Stomach (tissue), 4 donors: ENCODE measurements around the gene NUDC.

Source experiments
- CTCF ChIP-seq, 7 experiments: fragments of 450-650 bp in 4 of 7; fragments of 200-600 bp in 3 of 7; sonication (generic) in 3 of 7; IDR thresholded peaks; one replicate each; pipeline ENCODE4 v1.5.1; 2016 to 2019; ENCODE audit warnings: antibody characterized with exemption in 7 of 7, control low read depth in 2 of 7, mild to moderate bottlenecking in 1 of 7
- EP300 ChIP-seq: sonication (generic); formaldehyde crosslinking; IDR thresholded peaks from one replicate; pipeline ENCODE4 v1.6.1; 2017; ENCODE audit warnings: antibody characterized with exemption
- POLR2A ChIP-seq, 4 donors: fragments of 450-650 bp; IDR thresholded peaks; one replicate each; pipeline ENCODE4 v1.6.1; 2016; ENCODE audit warnings: antibody characterized with exemption in 4 of 4, control low read depth in 2 of 4, mild to moderate bottlenecking in 1 of 4, moderate library complexity in 1 of 4
- POLR2AphosphoS5 ChIP-seq, 3 donors: sonication (generic); formaldehyde crosslinking; IDR thresholded peaks; one replicate each; pipeline ENCODE4 v1.6.1; 2016; ENCODE audit warnings: antibody characterized with exemption in 3 of 3

GRCh38 chr1:26960625-26960966, 39.1 kb downstream of the NUDC start:
- no peak for TF ChIP-seq POLR2AphosphoS5 (IDR thresholded peaks at IDR 0.05)
- no peak for TF ChIP-seq EP300
- TF ChIP-seq CTCF (IDR thresholded peaks at IDR 0.05), result no peak
- no peak for TF ChIP-seq POLR2A (IDR thresholded peaks at IDR 0.05)
